H9 (cell line): ENCODE measurements around the gene NRP1. TPM values are rescaled to one million over a fixed set of nuclear protein-coding genes. Genes with fewer than 3 reads are reported as not detected.

Source experiments
- DNase-seq: peaks from one replicate; pipeline ENCODE4 v3.0.0-alpha.2; 2017
- H2AFZ ChIP-seq: one replicate; pipeline ENCODE4 v1.6.1; 2013; ENCODE audit warnings: mild to moderate bottlenecking, low read length, control low read depth, moderate library complexity
- H2AK5ac ChIP-seq: 2 replicates; pipeline ENCODE4 v1.6.1; 2013; ENCODE audit warnings: low read length, control low read depth, mixed read lengths; ENCODE audit not compliant: insufficient read length
- H2BK120ac ChIP-seq: one replicate; pipeline ENCODE4 v1.6.1; 2013; ENCODE audit warnings: low read depth, mild to moderate bottlenecking, low read length, control low read depth, inconsistent platforms; ENCODE audit not compliant: poor library complexity, severe bottlenecking
- H2BK12ac ChIP-seq: 2 replicates; pipeline ENCODE4 v1.6.1; 2013; ENCODE audit warnings: low read length, control low read depth, mixed read lengths, low read depth; ENCODE audit not compliant: insufficient read length
- H2BK15ac ChIP-seq: 2 replicates; pipeline ENCODE4 v1.6.1; 2013; ENCODE audit warnings: low read depth, low read length, control low read depth
- H2BK20ac ChIP-seq: one replicate; pipeline ENCODE4 v1.6.1; 2013; ENCODE audit warnings: low read depth, mild to moderate bottlenecking, low read length, control low read depth, inconsistent platforms; ENCODE audit not compliant: poor library complexity, severe bottlenecking
- H2BK5ac ChIP-seq: 2 replicates; pipeline ENCODE4 v1.6.1; 2013; ENCODE audit warnings: low read length, control low read depth, mixed read lengths; ENCODE audit not compliant: insufficient read length
- H3K14ac ChIP-seq: 2 replicates; pipeline ENCODE4 v1.6.1; 2013; ENCODE audit warnings: low read length, control low read depth; ENCODE audit not compliant: insufficient read depth
- H3K18ac ChIP-seq: 2 replicates; pipeline ENCODE4 v1.6.1; 2013; ENCODE audit warnings: low read depth, mild to moderate bottlenecking, mixed read lengths, low read length, control low read depth; ENCODE audit not compliant: insufficient read length
- H3K23ac ChIP-seq: 2 replicates; pipeline ENCODE4 v1.6.1; 2013; ENCODE audit warnings: low read length, control low read depth, mixed read lengths, low read depth; ENCODE audit not compliant: insufficient read length
- H3K23me2 ChIP-seq: 2 replicates; pipeline ENCODE4 v1.6.1; 2013; ENCODE audit warnings: low read depth, mild to moderate bottlenecking, mixed read lengths, low read length, control low read depth; ENCODE audit not compliant: insufficient read length, poor library complexity, severe bottlenecking
- H3K27ac ChIP-seq: 2 replicates; pipeline ENCODE4 v1.5.1; 2013; ENCODE audit warnings: low read length, control low read depth, mixed read lengths, low read depth; ENCODE audit not compliant: insufficient read length
- H3K27me3 ChIP-seq: 2 replicates; pipeline ENCODE4 v1.6.1; 2013; ENCODE audit warnings: low read length, control low read depth, inconsistent platforms; ENCODE audit not compliant: insufficient read depth
- H3K4ac ChIP-seq: 2 replicates; pipeline ENCODE4 v1.6.1; 2013; ENCODE audit warnings: low read depth, mild to moderate bottlenecking, control low read depth, inconsistent platforms, low read length, moderate library complexity
- H3K4me1 ChIP-seq: 2 replicates; pipeline ENCODE4 v1.6.1; 2013; ENCODE audit warnings: low read length, control low read depth, inconsistent platforms; ENCODE audit not compliant: insufficient read depth
- H3K4me2 ChIP-seq: 2 replicates; pipeline ENCODE4 v1.6.1; 2013; ENCODE audit warnings: low read length, control low read depth, mixed read lengths; ENCODE audit not compliant: insufficient read length, insufficient read depth
- H3K56ac ChIP-seq: 2 replicates; pipeline ENCODE4 v1.6.1; 2013; ENCODE audit warnings: low read depth, mild to moderate bottlenecking, mixed read lengths, low read length, control low read depth; ENCODE audit not compliant: insufficient read length
- H3K79me1 ChIP-seq: 2 replicates; pipeline ENCODE4 v1.6.1; 2013; ENCODE audit warnings: low read depth, mild to moderate bottlenecking, moderate library complexity, low read length, control low read depth, inconsistent platforms; ENCODE audit not compliant: insufficient read depth, poor library complexity, severe bottlenecking
- H3K79me2 ChIP-seq: 2 replicates; pipeline ENCODE4 v1.6.1; 2013; ENCODE audit warnings: low read length, control low read depth, inconsistent platforms; ENCODE audit not compliant: insufficient read depth
- H3K9ac ChIP-seq: 2 replicates; pipeline ENCODE4 v1.6.1; 2013; ENCODE audit warnings: low read length, control low read depth, mixed read lengths; ENCODE audit not compliant: insufficient read length; ENCODE audit errors: extremely low read depth
- H3K9me3 ChIP-seq: one replicate; pipeline ENCODE4 v1.6.1; 2013; ENCODE audit warnings: low read depth, low read length, inconsistent platforms; ENCODE audit not compliant: control insufficient read depth
- H3T11ph ChIP-seq: one replicate; pipeline ENCODE4 v1.6.1; 2013; ENCODE audit warnings: mild to moderate bottlenecking, low read length, control low read depth, inconsistent platforms
- H4K20me1 ChIP-seq: one replicate; pipeline ENCODE4 v1.6.1; 2013; ENCODE audit not compliant: control insufficient read depth, insufficient read length, insufficient read depth
- H4K5ac ChIP-seq: 2 replicates; pipeline ENCODE4 v1.6.1; 2013; ENCODE audit warnings: low read depth, mild to moderate bottlenecking, mixed read lengths, low read length, control low read depth; ENCODE audit not compliant: insufficient read length
- H4K8ac ChIP-seq: replicated peaks from 2 replicates; pipeline ENCODE4 v1.6.1; 2013; ENCODE audit warnings: low read length, control low read depth, mixed read lengths, low read depth; ENCODE audit not compliant: insufficient read length
- H4K91ac ChIP-seq: 2 replicates; pipeline ENCODE4 v1.6.1; 2013; ENCODE audit warnings: low read depth, mild to moderate bottlenecking, moderate library complexity, mixed read lengths, low read length, control low read depth; ENCODE audit not compliant: insufficient read length
- H3K27ac Mint-ChIP-seq, 3 experiments: 2 replicates in 2 of 3; 3 replicates in 1 of 3; pipeline ENCODE4 v1.8.0; 2020 to 2021; ENCODE audit warnings: mixed read lengths in 3 of 3, mild to moderate bottlenecking in 1 of 3, moderate library complexity in 1 of 3
- H3K27me3 Mint-ChIP-seq: 2 replicates; pipeline ENCODE4 v1.8.0; 2021; ENCODE audit warnings: low read depth, mild to moderate bottlenecking, moderate library complexity, mixed read lengths
- H3K36me3 Mint-ChIP-seq, 3 experiments: 2 replicates in 2 of 3; 3 replicates in 1 of 3; pipeline ENCODE4 v1.8.0; 2020 to 2021; ENCODE audit warnings: low read depth in 3 of 3, mixed read lengths in 3 of 3; ENCODE audit not compliant: insufficient read depth in 1 of 3
- H3K4me1 Mint-ChIP-seq, 2 experiments: 2 replicates each; pipeline ENCODE4 v1.8.0; 2020; ENCODE audit warnings: mixed read lengths in 2 of 2
- H3K4me3 Mint-ChIP-seq, 2 experiments: 2 replicates in 1 of 2; 3 replicates in 1 of 2; pipeline ENCODE4 v1.8.0; 2020 to 2021; ENCODE audit warnings: mild to moderate bottlenecking in 2 of 2, mixed read lengths in 2 of 2, moderate library complexity in 1 of 2
- H3K9me3 Mint-ChIP-seq, 2 experiments: 2 replicates in 1 of 2; 3 replicates in 1 of 2; pipeline ENCODE4 v1.8.0; 2020; ENCODE audit warnings: mild to moderate bottlenecking in 2 of 2, mixed read lengths in 2 of 2, moderate library complexity in 1 of 2
- CTCF ChIP-seq: fragments of 200-600 bp; sonication (generic); conservative IDR thresholded peaks from 3 replicates; pipeline ENCODE4 v1.8.0; 2021; ENCODE audit warnings: antibody characterized with exemption, mild to moderate bottlenecking
- WGBS: extraction: QIAGEN DNeasy Blood & Tissue Kit; methylation state at CpG from one replicate; pipeline ENCODE4 v1.1.7; 2013; ENCODE audit warnings: missing lambda C conversion rate, low lambda C conversion rate, mixed read lengths; ENCODE audit not compliant: insufficient read length; ENCODE audit errors: extremely low coverage; 5-methylcytosine and 5-hydroxymethylcytosine counted together
- total RNA-seq: library from RNA; stranded (reverse); gene quantifications from 2 replicates; pipeline ENCODE4 v1.2.1, GENCODE V29; 2021

NRP1 gene
- total RNA-seq, 1 experiment from 2014 or later, result 4.6 TPM

- H4K5ac ChIP-seq, result no peak overlapping the region
- no peak for DNase-seq
- H3K79me2 ChIP-seq, result no peaks in the 10 kb centered on the region
- H2BK15ac ChIP-seq, result no peak overlapping the region
- no peak overlapping the region for H3K4ac ChIP-seq
- H3K4me1 ChIP-seq, result no peaks in the 10 kb centered on the region
- H4K20me1 ChIP-seq, result no peaks in the 10 kb centered on the region
- no peak overlapping the region for H2BK12ac ChIP-seq
- H4K91ac ChIP-seq, result no peak overlapping the region
- no peak overlapping the region for H3K27ac Mint-ChIP-seq
- H3K9me3 Mint-ChIP-seq, result no peaks in the 10 kb centered on the region
- H2BK20ac ChIP-seq, result no peak overlapping the region
- H3K9ac ChIP-seq, result no peak overlapping the region
- H3K9me3 ChIP-seq, result no peaks in the 10 kb centered on the region
- no peaks in the 10 kb centered on the region for H3K23me2 ChIP-seq
- H3K4me1 Mint-ChIP-seq, result peaks cover 3 to 14% of the 10 kb centered on the region in 2 experiments; a peak in 3 of 4 replicates
- no peak overlapping the region for H2AK5ac ChIP-seq
- no peaks in the 10 kb centered on the region for H3K27me3 ChIP-seq
- H3K79me1 ChIP-seq, result no peaks in the 10 kb centered on the region
- H3K4me3 Mint-ChIP-seq, result no peak overlapping the region
- TF ChIP-seq CTCF, result no peak
- no peak overlapping the region for H3K4me2 ChIP-seq
- H3K36me3 Mint-ChIP-seq, result no peaks in the 10 kb centered on the region
- no peak overlapping the region for H2AFZ ChIP-seq
- H3K27me3 Mint-ChIP-seq, result no peaks in the 10 kb centered on the region
- no peak overlapping the region for H3K23ac ChIP-seq
- no peak overlapping the region for H3K27ac ChIP-seq
- H3K14ac ChIP-seq, result no peak overlapping the region
- H3K56ac ChIP-seq, result no peak overlapping the region
- no peak overlapping the region for H4K8ac ChIP-seq
- no peak overlapping the region for H3K18ac ChIP-seq
- H2BK120ac ChIP-seq, result no peak overlapping the region
- H2BK5ac ChIP-seq, result no peak overlapping the region
- WGBS, result no CpG with 5 or more reads among the region's 3 CpGs
- H3T11ph ChIP-seq, result no peak overlapping the region
Measured at GRCh38 chr10:33278198-33278597, 56.3 kb downstream of the NRP1 start.
